H1 (cell line): ENCODE data around the gene INPP5A. TPM values are rescaled to one million over a fixed set of nuclear protein-coding genes. Genes with fewer than 3 reads are reported as not detected.

Experiments
- ATF2 ChIP-seq: IDR thresholded peaks from 2 replicates; pipeline ENCODE4 v1.6.1; 2012; ENCODE audit warnings: low read length, inconsistent platforms
- KDM1A ChIP-seq: fragments of 200-600, 300-600 bp; sonication (generic); IDR thresholded peaks from 2 replicates; pipeline ENCODE4 v1.7.1; 2016; ENCODE audit warnings: mild to moderate bottlenecking, low read length, borderline replicate concordance
- TBP ChIP-seq: IDR thresholded peaks from 2 replicates; pipeline ENCODE4 v1.6.1; 2011; ENCODE audit warnings: low read depth, low read length, improper control_type of control experiment
- polyA plus RNA-seq, 7 experiments: library from polyadenylated mRNA; depleted of rRNA in 3 of 7; stranded (reverse) in 5 of 7; unstranded in 2 of 7; fragments of >200 nt in 5 of 7; fragments of 200-250 nt in 2 of 7; gene quantifications; 1 replicate in 5 of 7; 2 replicates in 1 of 7; 4 replicates in 1 of 7; pipeline versions ENCODE4 v1.2.1 to v1.2.3, GENCODE V29; 2011 to 2013; ENCODE audit warnings: missing spikeins in 2 of 7, mixed read lengths in 2 of 7
- total RNA-seq: library from RNA; stranded (reverse); fragmentation: NEBNext Ultra II Directional; extraction: Animal tissue kit (Norgen Biotek cat#: 25700); gene quantifications from 2 replicates; pipeline ENCODE4 v1.2.1, GENCODE V29; 2021

The INPP5A gene
- total and polyA plus RNA-seq, 2 of the 8 experiments (the other 6 are each of a cell fraction or from before 2014, with no cell fraction given) = 19.7 to 27.5 TPM

GRCh38 chr10:132749371-132749795, 211.8 kb downstream of the INPP5A start (continued):
- TF ChIP-seq ATF2 (no peak), KDM1A (no peak), TBP (no peak)
